Fibroblast of lung (primary cell): ENCODE results near the gene TOR1B. TPM values are rescaled to one million over a fixed set of nuclear protein-coding genes. Genes with fewer than 3 reads are reported as not detected.
"Not testable (repeated sequence)": the region's sequence is repeated elsewhere in the genome, so short reads cannot be mapped to it uniquely, and the experiment has no call there.

Experiments
- DNase-seq, 2 donors: peaks; one replicate each; pipeline versions ENCODE4 v3.0.0 to v3.0.0-alpha.2; 2010; ENCODE audit warnings: low read depth in 2 of 2
- H2AFZ ChIP-seq: 2 replicates; pipeline ENCODE4 v1.5.1; 2012; ENCODE audit warnings: low read length, control low read depth, inconsistent platforms
- H3K27ac ChIP-seq: 2 replicates; pipeline ENCODE4 v1.5.1; 2011; ENCODE audit warnings: low read length, control low read depth; ENCODE audit not compliant: insufficient read depth
- H3K27me3 ChIP-seq: 2 replicates; pipeline ENCODE4 v1.5.1; 2011; ENCODE audit warnings: mild to moderate bottlenecking, low read length; ENCODE audit not compliant: control insufficient read depth, insufficient read depth
- H3K36me3 ChIP-seq: 2 replicates; pipeline ENCODE4 v1.5.1; 2011; ENCODE audit warnings: low read length; ENCODE audit not compliant: control insufficient read depth, insufficient read depth
- H3K4me1 ChIP-seq: 2 replicates; pipeline ENCODE4 v1.5.1; 2011; ENCODE audit warnings: low read length; ENCODE audit not compliant: control insufficient read depth, insufficient read depth; ENCODE audit errors: extremely low read depth
- H3K4me2 ChIP-seq: 2 replicates; pipeline ENCODE4 v1.5.1; 2011; ENCODE audit warnings: low read length, control low read depth; ENCODE audit not compliant: insufficient read depth; ENCODE audit errors: extremely low read depth
- H3K4me3 ChIP-seq, 4 experiments: fragments of 200-600 bp in 1 of 4; sonication (generic) in 1 of 4; replicated peaks in 1 of 4; 2 replicates each; pipeline ENCODE4 v1.5.1; 2011 to 2016; ENCODE audit warnings: low read length in 4 of 4, low read depth in 3 of 4, mild to moderate bottlenecking in 3 of 4, control low read depth in 2 of 4, inconsistent platforms in 1 of 4, mixed read lengths in 1 of 4; ENCODE audit not compliant: insufficient read depth in 1 of 4; ENCODE audit errors: control extremely low read depth in 1 of 4
- H3K79me2 ChIP-seq: 2 replicates; pipeline ENCODE4 v1.5.1; 2012; ENCODE audit warnings: mild to moderate bottlenecking, low read length, inconsistent platforms; ENCODE audit not compliant: control insufficient read depth, insufficient read depth
- H3K9ac ChIP-seq: 2 replicates; pipeline ENCODE4 v1.5.1; 2011; ENCODE audit warnings: mild to moderate bottlenecking, low read length, control low read depth; ENCODE audit not compliant: insufficient read depth
- H3K9me3 ChIP-seq: 2 replicates; pipeline ENCODE4 v1.5.1; 2012; ENCODE audit warnings: low read depth, low read length; ENCODE audit not compliant: control insufficient read depth, insufficient read depth
- H4K20me1 ChIP-seq: 2 replicates; pipeline ENCODE4 v1.5.1; 2011; ENCODE audit warnings: low read length; ENCODE audit not compliant: control insufficient read depth, insufficient read depth; ENCODE audit errors: extremely low read depth
- EZH2 ChIP-seq: IDR thresholded peaks from 2 replicates; pipeline ENCODE4 v1.5.1; 2012; ENCODE audit warnings: low read length, control low read depth, mild to moderate bottlenecking; ENCODE audit errors: missing control alignments
- polyA plus RNA-seq, 2 donors: library from polyadenylated mRNA; depleted of rRNA in 1 of 2; stranded (reverse) in 1 of 2; unstranded in 1 of 2; fragments of >200 nt; gene quantifications; 2 replicates each; pipeline ENCODE4 v1.2.1, GENCODE V29; 2011 to 2012; ENCODE audit warnings: missing spikeins in 1 of 2
- total RNA-seq: library from RNA; depleted of rRNA; stranded (reverse); fragments of >200 nt; gene quantifications from 2 replicates; pipeline ENCODE4 v1.2.1, GENCODE V29; 2014
- TF ChIP-seq, protein P1 (sequence below), 2 donors: IDR thresholded peaks in 1 of 2; conservative IDR thresholded peaks in 1 of 2; 1 replicate in 1 of 2; 2 replicates in 1 of 2; pipeline ENCODE4 v1.5.1; 2011 to 2012; ENCODE audit warnings: low read length in 2 of 2, control low read depth in 1 of 2, inconsistent platforms in 1 of 2, low read depth in 1 of 2, mild to moderate bottlenecking in 1 of 2

Gene TOR1B
- total and polyA plus RNA-seq, 2 donors (not counting 1 experiment from before 2014, with no cell fraction given): 20.3 to 33.6 TPM

DNA sequence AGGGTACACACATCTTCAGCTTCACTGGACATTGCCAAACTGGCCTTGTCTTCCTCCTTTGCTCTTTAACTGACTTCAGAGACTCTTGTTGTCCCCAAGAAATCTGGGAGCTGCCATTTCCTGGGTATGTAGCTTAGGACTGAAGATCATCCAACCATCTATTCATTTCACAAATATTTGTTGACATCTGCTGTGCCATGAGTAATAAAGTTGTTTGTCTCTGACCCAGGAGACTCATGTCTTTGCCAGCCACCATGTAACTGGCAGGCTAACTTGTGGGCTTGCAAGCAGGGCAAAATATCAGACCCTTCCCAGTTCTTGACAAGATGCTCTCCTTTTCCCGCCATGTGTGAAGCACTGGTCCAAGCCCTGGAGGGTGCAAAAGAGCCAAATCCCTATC, 17.1 kb upstream of the TOR1B start:
- Histone ChIP-seq H3K4me3 (no peak overlapping the region), H3K27me3 (peaks cover 2% of the 10 kb centered on the region), H3K36me3 (no peaks in the 10 kb centered on the region), H4K20me1 (no peaks in the 10 kb centered on the region), H3K9ac (no peak overlapping the region), H3K27ac (no peak overlapping the region), H3K79me2 (no peaks in the 10 kb centered on the region), H3K4me1 (no peaks in the 10 kb centered on the region), H3K9me3 (no peaks in the 10 kb centered on the region), H2AFZ (no peak overlapping the region), H3K4me2 (no peak overlapping the region)
- TF ChIP-seq, protein P1, sequence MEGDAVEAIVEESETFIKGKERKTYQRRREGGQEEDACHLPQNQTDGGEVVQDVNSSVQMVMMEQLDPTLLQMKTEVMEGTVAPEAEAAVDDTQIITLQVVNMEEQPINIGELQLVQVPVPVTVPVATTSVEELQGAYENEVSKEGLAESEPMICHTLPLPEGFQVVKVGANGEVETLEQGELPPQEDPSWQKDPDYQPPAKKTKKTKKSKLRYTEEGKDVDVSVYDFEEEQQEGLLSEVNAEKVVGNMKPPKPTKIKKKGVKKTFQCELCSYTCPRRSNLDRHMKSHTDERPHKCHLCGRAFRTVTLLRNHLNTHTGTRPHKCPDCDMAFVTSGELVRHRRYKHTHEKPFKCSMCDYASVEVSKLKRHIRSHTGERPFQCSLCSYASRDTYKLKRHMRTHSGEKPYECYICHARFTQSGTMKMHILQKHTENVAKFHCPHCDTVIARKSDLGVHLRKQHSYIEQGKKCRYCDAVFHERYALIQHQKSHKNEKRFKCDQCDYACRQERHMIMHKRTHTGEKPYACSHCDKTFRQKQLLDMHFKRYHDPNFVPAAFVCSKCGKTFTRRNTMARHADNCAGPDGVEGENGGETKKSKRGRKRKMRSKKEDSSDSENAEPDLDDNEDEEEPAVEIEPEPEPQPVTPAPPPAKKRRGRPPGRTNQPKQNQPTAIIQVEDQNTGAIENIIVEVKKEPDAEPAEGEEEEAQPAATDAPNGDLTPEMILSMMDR (conservative IDR thresholded peaks at IDR 0.05 in 1 of 2, IDR thresholded peaks at IDR 0.05 in 1 of 2; ENCODE audit: low read depth in 1 of 2, low read length in 2 of 2): no peak
- no peak for TF ChIP-seq EZH2
- DNase-seq: no peak

GRCh38 chr9:129786481-129786880, 16.5 kb upstream of the TOR1B start:
- Histone ChIP-seq H3K27me3 (peaks cover 2% of the 10 kb centered on the region), H3K4me2 (no peak overlapping the region), H3K4me3 (no peak overlapping the region), H2AFZ (no peak overlapping the region), H3K9ac (no peak overlapping the region), H3K4me1 (no peaks in the 10 kb centered on the region), H3K36me3 (no peaks in the 10 kb centered on the region), H3K27ac (no peak overlapping the region), H4K20me1 (no peaks in the 10 kb centered on the region), H3K79me2 (no peaks in the 10 kb centered on the region), H3K9me3 (no peaks in the 10 kb centered on the region)
- TF ChIP-seq EZH2: no peak
- TF ChIP-seq, protein P1 (conservative IDR thresholded peaks at IDR 0.05 in 1 of 2, IDR thresholded peaks at IDR 0.05 in 1 of 2; ENCODE audit: low read depth in 1 of 2, low read length in 2 of 2): no peak
- no peak for DNase-seq

DNA sequence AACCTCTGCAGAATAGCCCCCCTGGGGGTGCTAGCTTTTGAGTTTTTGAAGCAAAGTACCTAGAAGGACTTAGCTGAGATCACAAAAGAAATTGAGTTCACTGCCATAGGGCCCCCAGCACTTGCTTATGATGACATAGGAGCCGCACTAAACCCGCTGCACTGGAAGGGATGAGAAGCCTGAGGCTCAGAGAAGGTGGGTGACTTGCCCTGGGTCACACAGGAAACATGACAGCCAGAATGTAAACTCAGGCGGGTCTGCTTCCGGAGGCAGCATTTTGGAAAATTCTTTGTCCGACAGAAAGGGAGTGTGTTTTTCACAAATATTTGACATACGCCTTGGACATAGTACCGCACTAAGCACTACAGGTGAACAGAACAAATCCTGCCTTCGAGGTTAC, 8.4 kb upstream of the TOR1B start:
- Histone ChIP-seq H2AFZ (no peak overlapping the region), H3K4me1 (no peaks in the 10 kb centered on the region), H3K4me2 (no peak overlapping the region), H3K79me2 (no peaks in the 10 kb centered on the region), H3K9me3 (no peaks in the 10 kb centered on the region), H3K4me3 (no peak overlapping the region), H3K27ac (no peak overlapping the region), H3K36me3 (no peaks in the 10 kb centered on the region), H4K20me1 (no peaks in the 10 kb centered on the region), H3K27me3 (peaks cover 13% of the 10 kb centered on the region), H3K9ac (no peak overlapping the region)
- no peak for TF ChIP-seq EZH2
- TF ChIP-seq, protein P1 (conservative IDR thresholded peaks at IDR 0.05 in 1 of 2, IDR thresholded peaks at IDR 0.05 in 1 of 2; ENCODE audit: low read depth in 1 of 2, low read length in 2 of 2): no peak
- DNase-seq: no peak

- not testable (repeated sequence) for DNase-seq, H3K4me3 ChIP-seq, H2AFZ ChIP-seq, H3K79me2 ChIP-seq, H3K4me2 ChIP-seq, H3K9me3 ChIP-seq, H3K4me1 ChIP-seq, H3K36me3 ChIP-seq, H3K9ac ChIP-seq, H3K27ac ChIP-seq, H4K20me1 ChIP-seq
- peaks cover 13% of the 10 kb centered on the region for H3K27me3 ChIP-seq
These were observed 7.0 kb upstream of the TOR1B start for GRCh38 chr9:129796029-129796428.
